Left cardiac atrium (tissue), 4 donors: ENCODE measurements around the gene PTX4. TPM values are rescaled to one million over a fixed set of nuclear protein-coding genes. Genes with fewer than 3 reads are reported as not detected.
"Not testable (repeated sequence)": the region's sequence is repeated elsewhere in the genome, so short reads cannot be mapped to it uniquely, and the experiment has no call there.

Experiments
- ATAC-seq, 2 donors: fragments of 200-7000 bp; cut with Tn5 transposase; one replicate each; pipeline ENCODE4 v1.9.1; 2020; ENCODE audit warnings: mild to moderate bottlenecking in 2 of 2, moderate library complexity in 2 of 2
- DNase-seq: peaks from one replicate; pipeline ENCODE4 v3.0.0-alpha.2; 2020
- intact Hi-C, 2 donors: fragments of 100-400 bp; cut with DNase I; formaldehyde crosslinking; loops; one replicate each; pipeline versions ENCODE4 v1.14.1 to v1.15.1; 2022 to 2023
- total RNA-seq, 2 donors: library from RNA; stranded (reverse); fragmentation: NEBNext Ultra II Directional; extraction: Animal tissue kit (Norgen Biotek cat#: 25700); gene quantifications; one replicate each; pipeline ENCODE4 v1.2.1, GENCODE V29; 2021
- donor health status: DM: no; HTN: yes; CAD: no.
- donor health status: DM: no; HTN: yes; CAD: no; lungs with severe emphysema.
- donor health status: DM: yes; HTN: yes; CAD: no.
- donor health status: Dilated cardiomyopathy.

Gene PTX4
- total RNA-seq, 2 donors from 2014 or later, result 0.21 TPM; not detected in 1

DNA sequence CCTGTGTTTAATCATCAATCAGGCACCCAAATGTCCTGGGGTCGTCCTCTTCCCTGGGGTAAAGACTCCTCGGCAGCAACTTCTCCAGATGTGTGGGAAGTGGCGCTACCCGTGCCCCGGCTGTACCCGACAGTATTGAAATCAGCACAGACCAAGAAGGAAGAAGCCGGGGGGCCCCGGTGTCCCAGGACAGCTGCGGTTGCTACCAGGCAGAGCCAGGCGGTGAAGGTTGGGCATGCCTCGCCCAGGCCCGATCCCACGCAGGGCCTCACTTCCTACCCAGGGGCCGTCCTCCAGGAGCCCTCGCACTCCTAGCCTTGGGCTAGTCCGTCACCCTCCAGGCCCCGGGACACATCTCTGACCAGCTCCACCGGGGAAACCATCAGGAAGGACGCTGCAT is 35.4 kb downstream of the PTX4 start:
- no peak for ATAC-seq
- intact Hi-C loops, result no loop called here

DNA sequence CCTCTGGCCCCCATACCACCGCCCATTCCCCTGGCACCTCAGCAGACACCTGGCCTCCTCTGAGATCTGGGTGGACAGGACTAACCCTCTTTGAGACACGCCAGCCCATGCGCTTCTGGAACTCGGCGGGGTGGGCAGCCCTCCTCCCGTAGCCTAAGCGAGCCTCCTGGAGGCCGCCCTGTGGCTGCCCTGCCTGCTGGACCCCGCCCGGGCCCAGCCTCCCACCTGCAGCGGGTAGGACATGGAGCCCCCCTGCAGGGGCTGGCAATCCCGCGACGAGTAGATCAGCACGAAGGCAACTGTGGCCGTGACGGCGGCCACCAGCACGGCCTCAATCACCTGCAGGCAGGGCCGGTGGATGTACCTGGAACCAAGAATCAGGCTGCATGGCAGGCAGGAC is 36.2 kb downstream of the PTX4 start:
- intact Hi-C loops, result no loop called here
- DNase-seq (no peak), ATAC-seq (no peak)

More for the DNA sequence above, 35.4 kb downstream of the PTX4 start:
- no peak for DNase-seq

DNA sequence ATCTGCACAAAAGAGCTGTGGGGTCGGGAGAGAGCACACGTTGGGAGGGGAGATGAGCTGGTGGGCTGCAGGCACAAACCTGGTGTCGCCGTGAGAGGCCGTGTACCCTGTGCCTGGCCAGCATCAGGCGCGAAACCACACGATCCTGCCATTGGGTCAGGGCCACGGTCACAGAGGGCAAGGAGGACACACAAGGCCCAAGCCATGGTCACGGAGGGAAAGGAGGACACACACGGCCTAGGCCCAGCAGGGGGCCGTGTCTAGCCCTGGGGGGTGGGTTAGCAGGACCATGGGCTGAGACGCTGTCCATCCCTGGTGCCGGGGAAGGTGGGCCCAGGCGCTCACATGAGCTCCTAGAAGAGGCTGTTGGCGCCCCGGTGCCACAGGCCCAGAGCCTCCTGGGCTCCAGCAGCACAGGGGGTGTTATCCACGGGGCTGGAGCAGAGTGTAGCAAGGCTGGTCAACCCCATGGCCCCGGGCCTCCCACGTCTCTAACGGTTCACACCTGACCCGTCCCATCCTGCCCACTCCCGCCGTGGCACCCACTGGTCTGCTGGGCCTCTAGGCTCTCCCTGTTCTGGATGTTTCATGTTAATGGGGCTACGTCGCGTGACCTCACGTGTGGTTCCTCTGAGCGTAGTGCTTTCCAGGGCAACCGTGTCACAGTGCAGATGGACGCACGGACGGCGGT is 36.9 kb downstream of the PTX4 start:
- ATAC-seq (no peak), DNase-seq (no peak)
- intact Hi-C loops, result no loop called here

DNA sequence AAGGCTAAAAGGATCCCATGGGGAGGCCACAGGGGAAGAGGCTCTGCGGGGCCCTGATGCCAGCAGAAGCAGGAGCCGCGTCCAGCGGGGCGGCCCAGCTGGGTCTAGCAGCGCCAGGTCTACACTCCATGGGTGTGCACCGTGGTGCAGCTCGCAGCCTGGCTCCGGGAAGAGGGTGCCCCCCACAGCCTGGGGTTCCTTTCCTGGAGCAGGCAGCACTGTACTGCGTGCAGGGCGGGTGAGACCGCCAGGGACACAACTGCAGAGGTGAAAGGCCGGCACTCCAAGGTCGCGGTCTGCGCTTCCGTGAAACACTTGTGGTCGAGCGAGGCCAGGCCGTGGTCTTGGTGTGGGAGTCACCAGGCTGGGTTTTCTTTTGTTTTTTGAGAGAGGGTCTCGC is 37.9 kb downstream of the PTX4 start:
- intact Hi-C loops, result no loop called here
- ATAC-seq (no peak), DNase-seq (no peak)

DNA sequence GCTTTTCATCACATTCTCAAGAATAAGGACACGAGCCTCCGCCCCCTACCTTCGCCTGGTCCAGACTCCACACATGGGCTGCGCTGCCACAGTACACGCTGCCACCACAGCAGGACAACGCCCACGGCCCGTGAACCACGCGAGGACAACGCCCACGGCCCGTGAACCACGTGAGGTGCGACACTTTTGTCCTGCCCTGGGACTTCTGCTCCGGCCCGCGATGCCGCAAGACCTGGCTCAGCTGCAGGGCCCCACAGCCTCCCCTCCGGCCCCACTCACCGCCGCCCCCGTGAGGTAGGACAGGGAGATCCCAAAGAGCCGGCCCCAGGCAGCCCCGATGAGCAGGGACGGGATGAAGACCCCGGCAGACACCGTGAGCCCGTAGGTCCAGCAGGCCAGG is 38.5 kb downstream of the PTX4 start:
- no peak for DNase-seq
- intact Hi-C loops, result no loop called here
- no peak for ATAC-seq

DNA sequence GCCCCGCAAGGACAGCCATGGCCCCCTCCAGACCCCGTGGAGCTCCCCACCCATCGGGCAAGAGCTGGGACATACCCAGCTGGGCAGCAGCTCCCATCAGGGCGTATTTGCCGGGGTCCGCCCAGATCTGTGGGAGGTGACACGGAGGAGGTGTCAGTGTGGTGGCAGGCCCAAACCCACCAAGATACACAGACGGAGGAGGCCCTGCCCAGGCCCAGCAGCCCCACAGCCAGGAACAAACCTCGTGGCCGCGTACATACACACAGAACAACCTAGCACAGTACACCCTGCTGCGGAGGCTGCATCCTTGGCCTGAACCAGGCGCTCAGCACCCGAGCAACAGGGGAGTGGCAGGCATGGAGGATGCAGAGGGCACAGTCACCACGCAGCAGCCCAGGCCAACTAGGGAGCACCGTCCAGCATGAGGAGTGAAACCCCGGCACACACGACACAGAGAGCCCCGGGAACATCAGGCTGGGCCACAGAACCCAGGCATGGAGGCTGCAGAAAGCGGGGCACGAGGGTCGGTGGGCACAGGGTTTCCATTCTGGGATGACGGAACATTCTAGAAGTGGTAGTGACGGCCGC is 39.4 kb downstream of the PTX4 start:
- intact Hi-C loops, result no loop called here

DNA sequence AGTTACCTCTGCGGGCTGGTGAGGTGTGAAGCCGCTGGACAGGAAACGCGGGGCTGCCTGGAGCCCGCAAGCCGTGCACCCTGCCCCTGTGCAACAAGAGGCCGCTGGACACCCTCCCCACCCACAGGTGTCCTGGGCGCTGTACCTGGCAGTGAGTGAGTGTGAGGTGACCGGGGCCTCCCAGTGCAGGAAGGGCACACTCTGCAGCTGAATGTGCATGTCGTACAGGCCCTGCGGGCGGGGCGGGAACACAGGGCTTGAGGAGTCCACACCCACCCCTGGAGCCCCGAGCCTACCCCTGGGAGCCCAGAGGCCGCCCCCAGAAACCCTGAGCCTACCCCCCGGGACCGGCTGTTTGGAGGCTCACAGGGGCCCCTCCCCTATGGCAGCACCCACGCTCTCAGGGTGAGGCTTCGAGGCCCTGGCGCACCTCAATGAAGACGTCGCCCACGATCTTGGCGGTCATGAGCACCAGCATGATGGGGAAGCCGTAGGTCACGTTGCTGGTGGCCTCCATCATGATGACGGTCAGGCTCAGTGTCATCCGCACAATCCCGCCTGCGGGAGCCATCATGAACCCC is 40.1 kb downstream of the PTX4 start:
- intact Hi-C loops, result no loop called here
- no peak for ATAC-seq
- no peak for DNase-seq

More for the DNA sequence above, 39.4 kb downstream of the PTX4 start:
- ATAC-seq, result no peak
- no peak for DNase-seq

DNA sequence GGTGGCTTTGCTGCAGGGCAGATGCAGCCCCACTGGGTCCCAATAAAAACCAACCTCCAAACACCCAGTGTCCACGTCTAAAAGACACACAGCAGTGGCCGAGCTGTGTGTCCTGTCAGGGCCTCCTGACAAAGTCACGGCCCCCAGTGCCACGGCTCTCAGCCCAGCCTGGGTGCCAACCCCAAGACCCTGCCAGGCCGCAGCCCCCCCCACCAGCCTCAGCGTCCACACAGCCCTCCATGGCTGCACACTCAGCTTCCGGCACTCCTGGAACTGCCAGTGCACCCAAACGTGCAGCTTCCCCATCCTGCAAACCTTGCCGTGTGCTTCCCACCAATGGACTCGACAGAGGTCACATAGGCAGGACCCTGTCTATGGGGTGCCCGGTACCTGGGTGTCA is 40.8 kb downstream of the PTX4 start:
- intact Hi-C loops, result no loop called here
- ATAC-seq (no peak), DNase-seq (no peak)

DNA sequence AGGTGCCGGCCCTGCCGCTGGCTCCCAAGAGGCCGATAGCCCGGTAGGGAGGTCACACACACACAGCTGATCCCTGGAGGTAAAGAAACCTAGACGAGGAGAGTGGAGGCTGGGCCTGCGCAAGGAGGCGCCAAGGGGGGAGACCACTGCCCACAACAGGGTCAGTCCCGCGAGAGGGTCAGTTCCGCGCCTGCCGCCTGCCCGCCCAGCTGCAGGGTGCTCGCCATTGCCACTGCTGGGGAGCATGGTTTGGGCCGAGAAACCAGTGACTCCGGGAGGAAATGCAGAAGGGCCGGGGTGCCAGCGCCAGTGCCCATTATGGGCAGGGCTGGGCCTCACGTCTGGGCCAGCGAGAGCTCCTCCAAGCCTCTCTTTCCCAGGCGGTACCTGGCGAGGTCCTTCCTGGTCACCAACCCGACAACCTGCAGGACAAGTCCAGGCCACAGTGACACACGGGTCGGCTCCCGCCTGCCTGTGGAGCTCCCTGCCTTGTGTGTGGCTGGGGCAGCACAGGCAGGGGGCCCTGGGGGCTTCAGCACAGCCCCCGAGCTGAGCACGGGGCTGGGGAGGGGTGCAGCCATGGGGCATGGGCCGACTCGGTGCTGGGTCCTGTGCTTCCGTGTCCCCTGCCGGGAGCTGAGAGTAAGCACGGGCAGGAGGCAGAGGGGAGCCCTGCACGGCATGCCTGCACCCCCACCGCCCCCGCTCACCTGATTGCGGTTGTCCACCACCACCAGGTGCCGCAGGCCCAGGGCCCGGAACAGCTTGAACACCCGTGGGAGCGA is 42.3 kb downstream of the PTX4 start:
- DNase-seq (no peak), ATAC-seq (no peak)
- intact Hi-C loops, result no loop called here

DNA sequence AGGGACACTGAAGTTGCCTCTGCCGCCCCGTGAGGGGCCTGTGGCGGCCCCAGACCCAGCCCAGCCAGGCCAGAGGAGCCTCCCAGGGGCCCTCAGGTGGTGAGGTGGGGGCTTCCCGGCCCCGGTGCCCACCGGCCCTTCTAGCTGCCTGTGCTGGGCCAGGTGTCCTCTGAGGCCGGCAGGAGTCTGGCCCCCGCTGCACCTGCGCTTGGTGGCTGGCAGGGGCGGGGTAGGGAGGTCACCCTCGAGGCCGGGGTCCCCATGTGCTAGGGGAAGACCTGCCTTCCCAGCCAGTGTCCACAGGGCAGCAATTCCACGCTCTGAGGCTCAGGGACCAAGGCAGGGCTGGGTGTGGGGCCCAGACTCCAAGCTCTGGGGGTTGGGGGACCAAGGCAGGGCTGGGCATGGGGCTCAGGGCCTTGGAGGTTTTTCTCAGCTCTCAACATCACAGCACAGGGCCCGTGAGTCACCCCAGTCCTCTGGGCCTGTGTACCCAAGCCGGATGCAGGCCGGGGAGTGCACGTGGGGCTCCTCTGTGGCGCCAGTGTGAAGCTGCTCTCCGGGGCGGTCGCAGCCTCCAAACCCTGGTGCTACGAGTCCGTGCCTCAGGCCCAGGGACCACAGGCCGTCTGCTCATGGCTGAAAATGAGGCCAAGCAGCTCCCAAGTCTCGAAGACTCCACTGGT is 43.1 kb downstream of the PTX4 start:
- intact Hi-C loops, result no loop called here
- ATAC-seq (no peak), DNase-seq (no peak)

DNA sequence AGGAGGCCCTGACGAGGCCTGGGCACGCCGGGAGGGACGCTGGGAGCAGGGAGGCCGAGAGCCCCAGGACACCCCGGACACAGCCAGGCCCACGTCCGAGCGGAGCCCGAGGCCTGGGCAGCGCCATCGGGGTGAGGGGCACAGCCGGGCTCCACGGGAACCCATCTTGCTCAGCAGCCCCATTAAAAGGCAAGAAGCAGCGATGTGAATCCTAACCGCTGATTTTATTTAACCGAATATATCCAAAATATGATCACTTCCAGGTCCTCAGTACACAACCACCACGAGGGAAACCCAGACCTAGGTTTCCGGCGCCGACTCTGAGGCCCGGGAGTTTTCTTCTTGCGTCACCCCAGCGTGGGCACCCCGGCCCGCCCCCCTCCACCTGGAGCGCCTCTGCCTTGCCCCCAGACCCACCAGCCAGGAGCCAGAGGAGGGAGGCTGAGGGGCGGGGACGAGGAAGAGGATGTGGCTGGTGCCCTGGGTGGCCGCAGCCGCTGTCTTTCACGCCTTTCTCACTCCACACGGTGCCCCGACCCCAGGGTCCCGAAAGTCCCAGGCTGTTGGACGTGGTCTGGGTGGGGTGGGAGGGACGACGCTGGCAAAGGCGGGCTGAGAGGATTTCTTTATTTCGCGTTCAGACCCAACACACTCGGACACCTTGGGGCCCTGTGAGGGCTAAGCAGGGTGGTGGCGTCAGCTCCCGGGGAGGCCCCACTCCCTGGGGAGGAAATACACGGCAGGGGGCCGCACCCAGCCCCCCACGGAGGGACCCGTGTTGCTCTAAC is 43.8 kb downstream of the PTX4 start:
- no peak for ATAC-seq
- intact Hi-C loops, result no loop called here
- no peak for DNase-seq

DNA sequence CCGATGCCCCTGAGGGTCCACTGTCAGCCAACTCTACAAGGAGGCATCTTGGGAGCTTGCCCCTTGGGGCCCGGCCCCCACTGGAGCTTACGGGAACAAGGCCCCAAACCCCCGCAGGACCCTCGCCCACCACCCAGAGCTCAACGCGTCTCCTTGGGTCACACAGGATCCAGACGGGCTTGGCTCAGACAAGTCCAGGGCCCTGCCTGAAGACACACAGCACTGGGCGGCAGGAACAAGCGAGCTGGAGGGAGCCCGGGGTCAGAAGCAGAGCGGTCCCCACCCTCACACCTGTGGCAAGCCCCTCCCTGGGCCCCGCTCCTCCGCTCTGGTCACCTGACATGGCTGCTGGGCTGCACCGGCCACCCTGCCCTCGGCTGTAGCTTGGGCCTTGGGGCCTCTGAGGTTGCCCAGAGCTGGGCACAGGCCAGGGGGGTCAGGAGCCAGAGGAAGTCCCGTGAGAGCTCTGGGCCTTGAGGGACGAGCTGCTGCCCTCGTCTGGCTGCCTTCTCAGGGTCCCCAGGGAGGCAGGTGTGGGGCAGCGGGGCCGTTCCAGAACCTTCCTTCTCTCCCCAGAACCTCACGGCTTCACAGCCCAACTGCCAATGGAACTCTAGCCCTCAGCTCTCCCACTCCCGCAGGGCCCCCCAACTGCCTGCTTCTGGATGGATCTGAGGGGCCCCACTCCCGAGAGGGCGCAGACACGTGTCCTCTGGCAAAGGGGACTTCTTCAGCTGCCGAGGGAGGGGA is 44.6 kb downstream of the PTX4 start, which contains the start of gene CCDC154:
Gene CCDC154 (minus strand): TSS at position 577 of the 750 bp plus-strand sequence. CDS start 234 bp downstream, at position 343.
- peak in 1 of 2 donors; percentile 31 for ATAC-seq
- no peak for DNase-seq
- intact Hi-C loops, result no loop called here

DNA sequence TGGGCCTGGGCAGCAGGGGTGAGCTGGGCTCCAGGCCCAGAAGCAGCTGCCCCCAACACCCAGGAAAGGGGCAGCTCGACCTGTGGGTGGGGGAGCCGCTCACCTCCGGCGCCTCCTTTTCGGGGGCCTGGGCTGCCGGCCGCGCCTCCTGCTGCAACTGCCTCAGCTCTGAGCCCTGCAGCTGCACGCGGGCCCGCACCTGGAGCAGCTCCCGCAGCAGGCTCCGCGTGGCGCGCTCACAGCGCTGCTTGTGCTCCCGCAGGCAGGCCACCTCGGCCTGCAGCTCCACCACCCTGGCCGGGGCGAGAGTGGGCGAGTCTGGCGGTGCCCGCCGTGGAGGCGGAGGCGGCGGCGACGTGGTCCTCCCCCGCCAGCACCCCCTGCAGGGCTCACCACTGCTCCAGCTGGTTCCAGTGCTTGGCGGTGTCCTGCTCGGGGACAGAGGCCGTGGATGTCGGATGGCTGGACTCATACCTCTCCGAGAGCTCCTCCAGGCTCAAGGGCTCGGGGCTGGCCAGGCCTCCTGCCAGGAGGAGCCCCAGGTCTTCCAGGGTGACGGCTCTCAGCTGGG is 45.3 kb downstream of the PTX4 start:
- DNase-seq, result no peak
- ATAC-seq, result no peak
- intact Hi-C loops, result no loop called here

DNA sequence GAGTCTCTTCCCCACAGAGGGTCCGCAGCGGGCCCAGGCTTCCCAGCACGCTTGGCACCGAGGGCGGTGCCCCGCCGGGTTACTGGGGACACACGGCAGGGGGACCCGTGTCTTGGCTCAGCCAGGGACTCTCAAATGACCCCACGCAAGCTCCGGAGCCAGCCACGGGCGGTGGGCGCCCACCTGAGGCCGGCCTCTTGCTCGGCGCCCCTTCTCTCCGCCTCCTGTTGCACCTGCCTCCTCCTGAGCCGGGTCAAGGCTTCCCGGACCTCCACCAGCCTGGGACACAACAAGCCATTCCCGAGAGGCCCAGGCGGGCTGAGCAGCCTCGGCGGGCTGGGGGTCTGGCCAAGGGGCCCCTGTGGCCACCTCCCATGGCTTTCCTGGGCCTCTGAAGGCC is 46.0 kb downstream of the PTX4 start:
- ATAC-seq (no peak), DNase-seq (no peak)
- intact Hi-C loops, result no loop called here

DNA sequence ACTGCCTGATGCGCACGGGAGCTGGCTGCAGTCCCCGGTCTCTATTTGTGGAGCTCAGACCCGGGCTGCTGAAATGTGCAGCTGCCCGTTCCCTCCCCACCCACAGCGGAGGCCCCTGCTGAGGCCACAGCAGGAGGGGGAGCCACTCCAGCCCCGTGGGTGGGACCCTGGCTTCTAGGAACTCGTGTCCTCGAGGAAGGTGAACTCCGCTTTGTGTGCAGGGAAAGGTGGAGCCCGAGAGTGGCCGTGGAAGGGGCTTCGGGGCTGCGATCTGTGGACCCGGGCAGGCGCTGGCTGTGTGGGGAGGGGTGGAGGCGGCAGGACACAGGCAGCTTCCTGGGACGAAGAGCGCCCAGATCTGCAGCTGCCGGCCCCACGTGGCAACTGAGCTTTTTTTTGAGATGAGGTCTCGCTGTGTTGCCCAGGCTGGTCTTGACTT is 47.3 kb downstream of the PTX4 start:
- intact Hi-C loops, result no loop called here
- DNase-seq (no peak), ATAC-seq (no peak)

DNA sequence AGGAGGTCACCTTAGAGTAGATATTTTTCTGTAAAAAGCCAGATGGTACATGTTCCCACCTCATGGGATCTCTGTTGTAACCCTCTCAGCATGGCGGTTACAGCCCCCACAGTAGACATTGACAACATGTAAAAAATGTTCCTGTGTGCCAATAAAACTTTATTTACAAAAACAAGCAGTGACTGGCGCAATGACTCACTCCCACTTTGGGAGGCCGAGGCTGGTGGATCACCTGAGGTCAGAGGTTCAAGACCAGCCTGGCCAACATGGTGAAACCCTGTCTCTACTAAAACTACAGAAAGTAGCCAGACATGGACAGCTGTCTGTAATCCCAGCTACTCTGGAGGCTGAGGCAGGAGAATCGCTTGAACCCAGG is 49.1 kb downstream of the PTX4 start:
- ATAC-seq, DNase-seq, intact Hi-C loops: not testable (repeated sequence)

DNA sequence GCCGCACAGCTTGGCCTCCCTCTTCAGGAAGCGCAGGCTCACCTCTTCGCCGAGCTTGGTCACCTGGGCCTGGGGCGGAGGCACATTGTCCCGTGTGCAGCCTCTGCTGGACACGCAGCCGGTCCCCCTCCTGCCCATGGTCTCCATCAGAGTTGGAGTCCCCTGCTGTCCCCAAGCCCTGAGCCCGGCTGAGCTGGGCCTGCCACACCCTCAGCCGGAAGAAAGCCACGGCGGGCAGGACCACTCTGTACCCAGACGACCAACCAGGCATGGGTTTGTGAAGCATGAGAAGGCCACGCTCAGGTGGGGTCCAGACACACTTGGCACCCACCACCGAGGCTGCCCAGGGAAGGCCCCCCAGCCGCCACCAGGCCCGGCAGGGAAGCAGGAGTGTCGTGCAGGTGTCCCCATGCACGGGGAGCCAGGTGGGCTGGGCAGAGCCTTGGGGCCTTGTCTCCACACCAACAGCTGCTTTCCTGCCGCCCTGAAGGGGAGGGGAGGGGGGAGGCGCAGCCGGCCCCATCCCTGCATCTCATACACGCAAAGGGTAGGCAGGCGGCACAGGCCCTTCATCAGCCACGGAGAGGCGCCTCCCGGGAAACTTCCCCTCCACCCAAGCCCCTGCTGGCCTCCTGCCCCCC is 49.6 kb downstream of the PTX4 start:
- DNase-seq (no peak), ATAC-seq (no peak)
- intact Hi-C loops, result no loop called here
